HepG2 (cell line): ENCODE measurements around the gene PTPRE. TPM values are rescaled to one million over a fixed set of nuclear protein-coding genes. Genes with fewer than 3 reads are reported as not detected.

ENCODE experiments used
- ATAC-seq: fragments of 200-7000 bp; cut with Tn5 transposase; 3 replicates; pipeline ENCODE4 v1.9.1; 2020; ENCODE audit warnings: mild to moderate bottlenecking, moderate library complexity
- BruUV-seq: library from RNA; stranded (reverse); fragments of 400-500 nt; replicated peaks from 2 replicates; lab custom pipeline; 2021; lab: Mats Ljungman, UMichigan
- CTCF ChIA-PET: fragments of 300-600 bp; formaldehyde crosslinking; extraction: SDS; loops from one replicate; lab custom pipeline; 2021; ENCODE audit warnings: low total read pairs, inconsistent platforms, low intra/inter-chr PET ratio; lab: Yijun Ruan, JAX
- POLR2A ChIA-PET: fragments of 350-600 bp; sonication (Branson Sonifier 250); formaldehyde crosslinking; loops from one replicate; lab custom pipeline; 2020; ENCODE audit warnings: antibody characterized with exemption, inconsistent platforms; lab: Yijun Ruan, JAX
- DNase-seq: peaks from one replicate; pipeline ENCODE4 v3.0.0-alpha.2; 2015; ENCODE audit warnings: low spot score
- FAIRE-seq: peaks from 3 replicates; lab custom pipeline; 2011; peaks lifted over from hg19 to GRCh38; lab: Jason Lieb, UNC
- H2AFZ ChIP-seq: one replicate; pipeline ENCODE4 v1.6.1; 2011; ENCODE audit warnings: low read length, inconsistent platforms
- H3K27ac ChIP-seq: fragments of 300-600 bp; 3 replicates; pipeline ENCODE4 v1.8.0; 2011; ENCODE audit warnings: mixed run types, mild to moderate bottlenecking, mixed read lengths, low read length, inconsistent platforms; ENCODE audit not compliant: insufficient read depth; ENCODE audit errors: extremely low read length
- H3K27me3 ChIP-seq, 2 experiments: fragments of 200-600 bp in 1 of 2; 2 replicates in 1 of 2; 3 replicates in 1 of 2; pipeline versions ENCODE4 v1.6.0 to v1.8.0; 2011; ENCODE audit warnings: low read length in 2 of 2, mild to moderate bottlenecking in 2 of 2, moderate library complexity in 2 of 2, inconsistent platforms in 1 of 2; ENCODE audit not compliant: insufficient read depth in 2 of 2, control insufficient read depth in 1 of 2
- H3K36me3 ChIP-seq, 2 experiments: fragments of 200-600 bp in 1 of 2; replicated peaks in 1 of 2; 2 replicates in 1 of 2; 3 replicates in 1 of 2; pipeline versions ENCODE4 v1.5.1 to v1.8.0; 2011; ENCODE audit warnings: low read length in 2 of 2, inconsistent platforms in 1 of 2; ENCODE audit not compliant: insufficient read depth in 2 of 2, control insufficient read depth in 1 of 2
- H3K4me1 ChIP-seq: 2 replicates; pipeline ENCODE4 v1.5.1; 2012; ENCODE audit warnings: low read length, inconsistent platforms; ENCODE audit not compliant: insufficient read depth
- H3K4me2 ChIP-seq: 2 replicates; pipeline ENCODE4 v1.6.0; 2011; ENCODE audit warnings: low read depth, low read length, inconsistent platforms
- H3K4me3 ChIP-seq, 3 experiments: fragments of 200-600 bp in 1 of 3; sonication (generic), shearing (Covaris generic) in 1 of 3; replicated peaks in 1 of 3; 2 replicates each; pipeline ENCODE4 v1.5.1; 2011 to 2016; ENCODE audit warnings: low read length in 3 of 3, inconsistent platforms in 2 of 3, low read depth in 2 of 3, mild to moderate bottlenecking in 2 of 3, control low read depth in 1 of 3, mixed read lengths in 1 of 3; ENCODE audit not compliant: insufficient read depth in 1 of 3
- H3K79me2 ChIP-seq: one replicate; pipeline ENCODE4 v1.6.1; 2011; ENCODE audit warnings: low read length, inconsistent platforms; ENCODE audit not compliant: insufficient read depth
- H3K9ac ChIP-seq: 2 replicates; pipeline ENCODE4 v1.6.0; 2011; ENCODE audit warnings: mild to moderate bottlenecking, low read depth, low read length, inconsistent platforms; ENCODE audit not compliant: insufficient read depth
- H3K9me3 ChIP-seq: 2 replicates; pipeline ENCODE4 v1.5.1; 2012; ENCODE audit warnings: mild to moderate bottlenecking, low read length
- H4K20me1 ChIP-seq: 2 replicates; pipeline ENCODE4 v1.6.0; 2011; ENCODE audit warnings: inconsistent platforms, mild to moderate bottlenecking, low read length, moderate library complexity; ENCODE audit not compliant: insufficient read depth
- NPAS2 ChIP-seq: sonication (generic); formaldehyde crosslinking; IDR thresholded peaks from 2 replicates; pipeline ENCODE4 v1.8.0; 2022; ENCODE audit warnings: mild to moderate bottlenecking, missing genetic modification reagents, borderline replicate concordance
- NRL ChIP-seq: sonication (generic); formaldehyde crosslinking; IDR thresholded peaks from 2 replicates; pipeline ENCODE4 v1.5.0; 2020; ENCODE audit warnings: missing genetic modification reagents, mild to moderate bottlenecking, moderate library complexity, borderline replicate concordance
- RCOR2 ChIP-seq: IDR thresholded peaks from 2 replicates; pipeline ENCODE4 v1.6.1; 2016; ENCODE audit warnings: missing biosample characterization, missing genetic modification reagents
- ZFP36L1 ChIP-seq: sonication (generic); formaldehyde crosslinking; IDR thresholded peaks from 2 replicates; pipeline ENCODE4 v1.8.0; 2022; ENCODE audit warnings: mild to moderate bottlenecking, missing genetic modification reagents, moderate library complexity
- WGBS: methylation state at CpG from one replicate; pipeline ENCODE4 v1.1.6; 2017; ENCODE audit warnings: low lambda C conversion rate; 5-methylcytosine and 5-hydroxymethylcytosine counted together
- in situ Hi-C: cut with HindIII; loops from 2 replicates; pipeline ENCODE4 v1.10.0; 2017; ENCODE audit warnings: low pct_unique_long_range_greater_than_20kb; ENCODE audit not compliant: extremely low pct_ligation_motif_present
- intact Hi-C: fragments of 100-400 bp; cut with micrococcal nuclease; formaldehyde crosslinking; loops from one replicate; pipeline ENCODE4 v1.10.0; 2022; ENCODE audit not compliant: unreplicated experiment
- polyA plus RNA-seq, 8 experiments: library from polyadenylated mRNA; depleted of rRNA in 3 of 8; stranded (reverse) in 7 of 8; unstranded in 1 of 8; fragments of >200 nt; fragmentation: Illumina TruSeq in 4 of 8; extraction: Trizol in 4 of 8; gene quantifications; 2 replicates each; pipeline versions ENCODE4 v1.2.1 to v1.2.3, GENCODE V29; 2011 to 2016; ENCODE audit warnings: low read depth in 4 of 8, missing spikeins in 1 of 8, mixed read lengths in 1 of 8; ENCODE audit not compliant: insufficient read depth in 1 of 8
- total RNA-seq, 5 experiments: library from RNA; depleted of rRNA; stranded (reverse); fragments of >200 nt; fragmentation: Illumina TruSeq; extraction: Trizol; gene quantifications; 2 replicates each; pipeline ENCODE4 v1.2.3, GENCODE V29; 2016; ENCODE audit warnings: low read depth in 1 of 5
- TF ChIP-seq, protein P1 (sequence below): IDR thresholded peaks from 2 replicates; pipeline ENCODE4 v1.6.1; 2018; ENCODE audit warnings: missing genetic modification reagents
- TF ChIP-seq, protein P2 (sequence below): sonication (generic); formaldehyde crosslinking; IDR thresholded peaks from 2 replicates; pipeline ENCODE4 v1.8.0; 2022; ENCODE audit warnings: missing genetic modification reagents, mild to moderate bottlenecking, inconsistent platforms, borderline replicate concordance
- TF ChIP-seq, protein P3 (sequence below): sonication (generic); formaldehyde crosslinking; IDR thresholded peaks from 2 replicates; pipeline ENCODE4 v1.4.0; 2020; ENCODE audit warnings: missing genetic modification reagents

PTPRE gene
- total and polyA plus RNA-seq, 2 of the 13 experiments (the other 11 are each of a cell fraction or from before 2014, with no cell fraction given) = 0.01 to 0.02 TPM

DNA sequence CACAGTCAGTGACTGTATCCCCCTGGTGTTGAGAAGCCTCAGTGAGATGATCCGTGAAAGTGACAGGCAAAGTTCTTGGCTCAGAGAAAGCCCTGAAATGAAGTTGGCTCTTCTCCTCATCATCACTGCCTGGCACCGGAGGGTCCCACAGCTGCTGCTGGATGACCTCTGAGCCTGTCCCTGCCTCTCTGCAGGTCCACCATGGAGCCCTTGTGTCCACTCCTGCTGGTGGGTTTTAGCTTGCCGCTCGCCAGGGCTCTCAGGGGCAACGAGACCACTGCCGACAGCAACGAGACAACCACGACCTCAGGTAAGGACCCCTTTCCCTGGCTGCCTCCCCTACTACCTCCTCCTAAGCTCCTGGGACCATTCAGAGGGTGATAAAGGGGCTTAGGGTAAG lies 133.8 kb downstream of the PTPRE start:
- intact Hi-C loops = no loop called here
- no peaks in the 10 kb centered on the region for H3K4me1 ChIP-seq
- no peak overlapping the region for H2AFZ ChIP-seq
- no peak overlapping the region for H3K4me3 ChIP-seq
- no peaks in the 10 kb centered on the region for H3K79me2 ChIP-seq
- FAIRE-seq = no peak
- in situ Hi-C loops = no loop called here
- ChIA-PET CTCF (no interaction called here), POLR2A (no interaction called here)
- DNase-seq = no peak
- H3K4me2 ChIP-seq = no peak overlapping the region
- H3K9me3 ChIP-seq = no peaks in the 10 kb centered on the region
- no peaks in the 10 kb centered on the region for H4K20me1 ChIP-seq
- H3K27ac ChIP-seq = no peak overlapping the region
- TF ChIP-seq, protein P1, sequence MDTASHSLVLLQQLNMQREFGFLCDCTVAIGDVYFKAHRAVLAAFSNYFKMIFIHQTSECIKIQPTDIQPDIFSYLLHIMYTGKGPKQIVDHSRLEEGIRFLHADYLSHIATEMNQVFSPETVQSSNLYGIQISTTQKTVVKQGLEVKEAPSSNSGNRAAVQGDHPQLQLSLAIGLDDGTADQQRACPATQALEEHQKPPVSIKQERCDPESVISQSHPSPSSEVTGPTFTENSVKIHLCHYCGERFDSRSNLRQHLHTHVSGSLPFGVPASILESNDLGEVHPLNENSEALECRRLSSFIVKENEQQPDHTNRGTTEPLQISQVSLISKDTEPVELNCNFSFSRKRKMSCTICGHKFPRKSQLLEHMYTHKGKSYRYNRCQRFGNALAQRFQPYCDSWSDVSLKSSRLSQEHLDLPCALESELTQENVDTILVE (CRISPR knock-in tag) = no peak
- TF ChIP-seq NPAS2 (CRISPR knock-in tag) = no peak
- no peak for TF ChIP-seq ZFP36L1 (CRISPR knock-in tag)
- TF ChIP-seq, protein P2, sequence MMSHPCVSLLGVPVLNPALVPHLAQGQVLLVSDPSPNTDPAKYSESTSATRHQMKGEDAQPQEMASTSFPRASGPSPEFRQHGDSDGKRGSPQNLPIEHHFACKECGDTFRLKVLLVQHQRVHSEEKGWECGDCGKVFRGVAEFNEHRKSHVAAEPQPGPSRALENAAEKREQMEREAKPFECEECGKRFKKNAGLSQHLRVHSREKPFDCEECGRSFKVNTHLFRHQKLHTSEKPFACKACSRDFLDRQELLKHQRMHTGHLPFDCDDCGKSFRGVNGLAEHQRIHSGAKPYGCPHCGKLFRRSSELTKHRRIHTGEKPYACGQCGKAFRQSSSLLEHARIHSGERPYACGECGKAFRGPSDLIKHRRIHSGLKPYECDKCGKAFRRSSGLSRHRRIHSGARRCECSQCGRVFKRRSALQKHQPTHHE (CRISPR knock-in tag) = no peak
- TF ChIP-seq, protein P3, sequence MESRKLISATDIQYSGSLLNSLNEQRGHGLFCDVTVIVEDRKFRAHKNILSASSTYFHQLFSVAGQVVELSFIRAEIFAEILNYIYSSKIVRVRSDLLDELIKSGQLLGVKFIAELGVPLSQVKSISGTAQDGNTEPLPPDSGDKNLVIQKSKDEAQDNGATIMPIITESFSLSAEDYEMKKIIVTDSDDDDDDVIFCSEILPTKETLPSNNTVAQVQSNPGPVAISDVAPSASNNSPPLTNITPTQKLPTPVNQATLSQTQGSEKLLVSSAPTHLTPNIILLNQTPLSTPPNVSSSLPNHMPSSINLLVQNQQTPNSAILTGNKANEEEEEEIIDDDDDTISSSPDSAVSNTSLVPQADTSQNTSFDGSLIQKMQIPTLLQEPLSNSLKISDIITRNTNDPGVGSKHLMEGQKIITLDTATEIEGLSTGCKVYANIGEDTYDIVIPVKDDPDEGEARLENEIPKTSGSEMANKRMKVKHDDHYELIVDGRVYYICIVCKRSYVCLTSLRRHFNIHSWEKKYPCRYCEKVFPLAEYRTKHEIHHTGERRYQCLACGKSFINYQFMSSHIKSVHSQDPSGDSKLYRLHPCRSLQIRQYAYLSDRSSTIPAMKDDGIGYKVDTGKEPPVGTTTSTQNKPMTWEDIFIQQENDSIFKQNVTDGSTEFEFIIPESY = no peak
- no peak for TF ChIP-seq RCOR2
- no peak for TF ChIP-seq NRL (CRISPR knock-in tag)
- peaks cover 2 to 30% of the 10 kb centered on the region in 2 experiments; a peak in 3 of 5 replicates for H3K27me3 ChIP-seq
- H3K36me3 ChIP-seq = no peaks in the 10 kb centered on the region
- WGBS = no CpG with 5 or more reads among the region's 8 CpGs
- H3K9ac ChIP-seq = no peak overlapping the region
- no TSS peak for BruUV-seq
- ATAC-seq = no peak
